Right ventricle myocardium inferior (tissue), 1 donor: ENCODE results near the gene RBM17. TPM values are rescaled to one million over a fixed set of nuclear protein-coding genes. Genes with fewer than 3 reads are reported as not detected.

Experiments used
- ATAC-seq: fragments of 200-7000 bp; cut with Tn5 transposase; one replicate; pipeline ENCODE4 v1.9.1; 2020; ENCODE audit warnings: mild to moderate bottlenecking, moderate library complexity
- DNase-seq: peaks from one replicate; pipeline ENCODE4 v3.0.0; 2021; ENCODE audit errors: missing footprints
- intact Hi-C: fragments of 100-400 bp; cut with DNase I; formaldehyde crosslinking; loops from one replicate; pipeline ENCODE4 v1.11.0; 2022
- total RNA-seq: library from RNA; stranded (reverse); fragmentation: NEBNext Ultra II Directional; extraction: Animal tissue kit (Norgen Biotek cat#: 25700); gene quantifications from one replicate; pipeline ENCODE4 v1.2.1, GENCODE V29; 2021
- donor health status: DM: no; HTN: yes; CAD: no; lungs with severe emphysema.

RBM17 gene
- total RNA-seq, 1 donor from 2014 or later, result 65.7 TPM

DNA sequence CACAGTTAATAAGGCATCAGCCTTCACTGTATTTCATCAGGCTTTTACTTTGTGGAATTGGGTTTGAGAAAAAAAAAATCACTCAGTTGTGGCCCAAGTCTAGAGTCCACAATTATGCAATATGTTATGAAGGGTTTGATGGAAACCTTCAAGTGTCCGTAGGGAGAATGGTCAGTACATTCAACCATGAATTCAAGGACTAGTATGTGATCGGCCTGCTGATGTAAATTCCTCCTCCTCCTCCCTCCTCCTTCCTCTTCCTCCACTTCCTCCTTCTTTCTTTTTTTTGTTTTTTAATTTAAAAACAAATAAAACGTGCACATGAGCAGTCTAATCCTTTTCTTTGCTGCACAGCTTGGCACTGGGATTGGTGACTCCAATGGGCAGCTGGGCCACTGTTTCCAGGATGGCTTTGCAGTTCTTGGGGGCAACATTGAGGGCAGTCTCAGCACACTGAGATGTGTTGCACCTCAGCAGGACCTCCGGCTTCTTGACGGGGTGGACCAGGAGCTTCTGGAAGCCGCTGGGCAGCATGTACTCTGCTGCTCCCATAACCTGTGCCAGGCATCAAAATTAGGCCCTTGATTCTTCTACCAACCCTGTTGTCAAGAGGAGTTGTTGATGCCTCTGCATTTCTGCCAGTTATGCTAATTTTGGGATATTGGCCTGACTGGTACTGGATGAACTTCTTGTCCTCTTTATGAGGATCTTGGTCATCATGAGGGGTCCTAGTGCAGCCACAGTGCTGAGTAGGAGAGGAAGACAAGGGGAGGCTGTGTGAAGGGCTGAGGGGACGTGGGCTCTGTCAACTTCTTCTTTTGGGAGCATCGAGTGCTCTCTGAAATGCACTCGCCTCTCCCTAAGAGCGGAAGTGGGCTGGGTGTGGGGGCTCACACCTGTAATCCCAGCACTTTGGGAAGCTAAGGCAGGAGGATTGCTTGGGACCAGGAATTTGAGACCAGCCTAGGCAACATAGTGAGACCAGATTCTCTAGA, 17.4 kb upstream of the RBM17 start:
- DNase-seq (no peak), ATAC-seq (peak; percentile 72)
- intact Hi-C loops, result loop anchor here (5.0 kb wide), 1 partner anchor 54 kb away; no protein-coding TSS in a partner anchor

DNA sequence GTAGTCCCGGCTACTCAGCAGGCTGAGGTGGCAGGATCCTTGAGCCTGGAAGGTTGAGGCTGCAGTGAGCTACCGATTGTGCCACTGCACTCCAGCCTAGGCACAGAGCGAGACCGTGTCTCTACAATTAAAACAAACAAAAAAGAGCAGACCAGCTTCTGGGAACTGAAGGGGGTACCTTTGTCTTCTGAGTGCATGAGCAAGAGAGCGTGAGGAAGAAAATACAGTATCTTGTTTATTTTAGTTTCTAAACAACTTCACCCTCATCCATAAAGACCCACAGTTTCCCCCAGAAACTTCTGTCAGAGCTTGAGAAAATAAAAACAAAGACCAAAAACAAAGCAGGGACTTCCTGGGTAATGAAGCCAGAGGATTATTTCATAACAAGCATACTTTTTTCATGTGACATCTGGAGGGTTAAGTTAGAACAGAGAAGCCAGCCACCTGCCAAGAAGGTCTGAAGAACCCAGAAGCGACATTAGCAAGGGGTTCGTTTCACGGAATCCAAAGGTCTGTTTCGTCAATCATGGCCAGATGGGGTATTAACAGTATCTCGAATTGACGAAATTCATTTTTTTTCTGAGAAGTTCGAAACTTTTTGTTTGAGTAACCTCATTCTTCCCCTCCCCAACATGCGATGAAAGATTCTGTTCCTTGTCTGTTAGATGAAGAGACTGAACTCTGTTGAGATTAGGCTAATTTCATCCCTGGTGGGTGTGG, 16.5 kb upstream of the RBM17 start:
- DNase-seq, result no peak
- ATAC-seq, result peak; percentile 72
- intact Hi-C loops, result loop anchor here (5.0 kb wide), 1 partner anchor 55 kb away; no protein-coding TSS in a partner anchor

DNA sequence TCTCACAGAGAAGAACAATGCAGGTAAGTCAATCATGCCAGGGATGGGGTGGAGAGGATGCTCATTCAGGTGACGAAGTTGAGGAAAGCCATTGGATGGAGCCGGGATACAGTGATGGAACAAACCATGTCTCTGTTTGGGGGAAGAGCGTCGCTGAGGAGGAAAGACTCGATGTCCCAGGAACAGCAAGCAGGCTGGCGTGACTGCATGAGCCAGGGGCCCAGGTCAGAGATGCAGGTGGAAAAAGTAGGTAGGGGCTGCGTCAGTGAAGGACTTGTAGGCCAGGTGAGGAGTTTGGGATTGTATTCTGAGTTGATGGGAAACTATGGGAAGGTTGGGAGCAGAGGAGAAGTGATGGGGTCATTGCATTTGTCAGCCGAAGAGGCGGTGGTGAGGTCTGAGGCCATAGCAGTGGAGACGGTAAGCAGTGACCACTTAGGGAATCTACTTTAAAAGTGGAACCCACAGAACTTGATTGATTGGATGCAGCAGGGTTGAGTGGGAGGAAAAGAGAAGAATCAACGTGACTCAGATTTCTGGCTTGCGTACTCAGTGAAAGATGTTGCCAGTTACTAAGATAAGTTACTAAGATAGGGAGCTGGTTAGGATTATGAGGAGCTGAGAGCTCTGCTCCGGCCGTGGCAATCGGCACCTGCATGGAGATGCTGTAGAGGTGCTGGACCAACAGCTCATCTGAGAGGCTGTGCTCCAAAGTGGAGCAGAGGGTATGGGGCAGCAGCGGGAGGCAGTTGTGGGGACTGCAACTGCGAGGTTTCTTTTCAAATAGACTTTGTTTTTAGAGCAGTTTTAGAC, 14.1 kb upstream of the RBM17 start:
- intact Hi-C loops, result loop anchor here (5.0 kb wide), 1 partner anchor 57 kb away; no protein-coding TSS in a partner anchor
- peak; percentile 13 for ATAC-seq
- DNase-seq, result no peak

DNA sequence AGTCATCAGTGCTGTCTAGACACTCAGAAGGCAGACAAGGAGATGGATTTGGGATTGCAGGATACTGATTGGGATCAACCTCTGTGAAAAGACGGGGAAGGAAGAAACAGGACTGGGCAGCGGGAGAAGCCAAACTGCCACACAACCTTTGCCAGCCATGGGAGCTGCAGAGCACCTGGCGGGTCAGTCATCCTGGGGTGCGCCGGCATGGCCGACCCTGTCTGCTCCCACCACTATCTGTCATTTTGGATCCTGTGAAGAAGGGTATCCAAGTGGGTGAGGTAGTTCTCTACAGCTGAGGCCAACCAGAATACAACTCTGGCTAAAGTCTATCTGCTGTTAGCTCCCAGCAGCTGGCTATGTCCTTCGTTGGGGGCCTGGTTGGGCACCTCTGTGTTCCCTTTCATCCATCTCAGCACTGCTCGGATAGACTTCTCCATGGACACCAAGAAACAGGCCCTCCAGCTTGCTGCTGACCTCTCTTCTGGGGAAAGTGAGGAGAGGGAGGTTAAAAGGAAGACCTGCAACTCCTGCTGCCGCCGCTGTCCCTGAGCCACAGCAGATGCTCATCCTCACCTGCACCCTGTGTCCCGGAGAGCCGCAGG, 11.7 kb upstream of the RBM17 start:
- no peak for ATAC-seq
- intact Hi-C loops, result no loop called here
- DNase-seq, result no peak

DNA sequence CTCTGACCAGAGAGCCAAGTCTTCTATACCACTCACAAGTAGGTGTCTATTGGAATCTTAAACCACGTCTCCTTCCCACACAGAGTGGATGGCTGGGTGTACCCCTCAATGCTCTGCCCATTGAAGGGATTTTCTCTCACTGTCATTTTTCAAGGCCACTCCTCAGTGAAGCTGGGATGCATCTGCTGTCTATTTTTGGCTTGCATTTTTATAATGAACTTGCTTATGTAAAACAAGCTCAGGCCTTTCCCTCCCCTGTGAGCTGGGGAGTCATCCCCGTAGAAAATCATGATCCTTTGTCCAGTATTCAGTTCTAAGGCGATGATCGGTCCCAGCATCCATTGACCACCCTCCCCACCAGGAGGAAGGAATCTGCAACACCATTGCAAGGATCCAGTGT, 9.8 kb upstream of the RBM17 start:
- no peak for ATAC-seq
- no peak for DNase-seq
- intact Hi-C loops, result no loop called here

DNA sequence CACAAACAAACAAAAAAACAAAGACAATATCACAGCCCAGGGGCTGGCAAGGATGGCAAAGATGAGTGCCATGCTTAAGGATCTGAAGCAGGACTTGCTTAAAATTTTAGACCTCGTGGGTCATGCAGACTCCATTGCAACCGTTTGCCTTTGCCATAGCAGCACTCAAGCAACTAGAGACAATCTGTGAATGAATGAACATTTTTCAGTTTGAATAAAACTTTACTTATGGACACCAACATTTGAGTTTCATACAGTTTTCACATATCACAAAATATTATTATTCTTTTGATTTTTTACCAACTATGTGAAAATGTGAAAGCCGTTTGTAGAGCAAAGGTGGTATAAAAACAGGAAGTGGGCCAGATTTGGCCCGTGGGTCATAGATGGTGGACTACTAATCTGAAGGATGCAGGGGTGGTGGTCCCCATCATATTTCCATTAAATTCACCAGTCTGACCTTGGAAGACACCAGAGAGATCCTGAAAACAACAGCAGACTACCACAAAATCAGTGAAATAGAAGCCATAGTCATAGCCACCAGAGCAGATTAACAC, 8.3 kb upstream of the RBM17 start:
- intact Hi-C loops, result loop anchor here (10.0 kb wide), 2 partner anchors 106 to 136 kb away; partner anchors contain the start of gene IL15RA
- no peak for DNase-seq
- no peak for ATAC-seq

DNA sequence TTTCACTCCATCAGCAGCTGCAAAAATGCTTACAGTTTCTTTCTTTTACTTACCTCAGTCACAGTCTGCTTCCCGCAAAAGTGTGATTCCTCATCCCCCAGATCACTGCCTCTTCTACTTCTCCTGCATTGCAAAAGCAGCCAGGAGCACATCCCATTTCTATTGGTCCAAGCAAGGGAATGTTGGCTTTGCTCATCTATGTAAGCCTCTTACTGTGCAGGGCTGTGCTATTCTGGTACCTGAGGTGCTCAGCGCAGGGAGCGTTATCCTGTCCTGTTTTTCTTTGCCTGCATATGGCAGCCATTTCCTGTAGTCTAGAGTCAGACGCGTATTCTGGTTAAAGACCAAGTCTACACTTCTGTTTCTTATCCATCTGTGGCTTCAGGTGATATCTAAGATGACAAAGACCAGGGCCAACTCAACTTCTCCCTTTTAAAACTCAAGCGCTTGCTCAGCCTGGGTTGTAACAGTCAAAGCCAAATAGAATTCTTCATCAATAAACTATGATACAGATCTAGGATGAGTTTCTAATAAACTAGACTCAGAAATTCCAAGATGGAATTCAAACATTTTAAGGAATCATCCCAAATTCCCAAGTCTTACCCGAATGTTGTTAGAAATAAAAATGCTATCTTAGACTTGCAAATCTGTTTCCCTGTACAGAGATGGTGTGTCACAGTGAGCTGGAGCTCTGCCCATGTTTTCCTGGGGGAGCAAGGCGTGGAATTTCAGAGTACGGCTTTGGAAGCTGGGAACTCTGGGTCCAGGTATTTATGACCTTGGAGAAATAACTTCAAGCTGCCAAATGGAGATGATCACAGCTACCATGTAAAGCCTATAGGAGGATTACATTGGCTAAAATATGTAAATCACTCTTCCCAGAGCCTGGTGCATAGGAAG, 6.1 kb upstream of the RBM17 start:
- DNase-seq (no peak), ATAC-seq (peak; percentile 35)
- intact Hi-C loops, result loop anchor here (10.0 kb wide), 2 partner anchors 108 to 138 kb away; partner anchors contain the start of gene IL15RA

DNA sequence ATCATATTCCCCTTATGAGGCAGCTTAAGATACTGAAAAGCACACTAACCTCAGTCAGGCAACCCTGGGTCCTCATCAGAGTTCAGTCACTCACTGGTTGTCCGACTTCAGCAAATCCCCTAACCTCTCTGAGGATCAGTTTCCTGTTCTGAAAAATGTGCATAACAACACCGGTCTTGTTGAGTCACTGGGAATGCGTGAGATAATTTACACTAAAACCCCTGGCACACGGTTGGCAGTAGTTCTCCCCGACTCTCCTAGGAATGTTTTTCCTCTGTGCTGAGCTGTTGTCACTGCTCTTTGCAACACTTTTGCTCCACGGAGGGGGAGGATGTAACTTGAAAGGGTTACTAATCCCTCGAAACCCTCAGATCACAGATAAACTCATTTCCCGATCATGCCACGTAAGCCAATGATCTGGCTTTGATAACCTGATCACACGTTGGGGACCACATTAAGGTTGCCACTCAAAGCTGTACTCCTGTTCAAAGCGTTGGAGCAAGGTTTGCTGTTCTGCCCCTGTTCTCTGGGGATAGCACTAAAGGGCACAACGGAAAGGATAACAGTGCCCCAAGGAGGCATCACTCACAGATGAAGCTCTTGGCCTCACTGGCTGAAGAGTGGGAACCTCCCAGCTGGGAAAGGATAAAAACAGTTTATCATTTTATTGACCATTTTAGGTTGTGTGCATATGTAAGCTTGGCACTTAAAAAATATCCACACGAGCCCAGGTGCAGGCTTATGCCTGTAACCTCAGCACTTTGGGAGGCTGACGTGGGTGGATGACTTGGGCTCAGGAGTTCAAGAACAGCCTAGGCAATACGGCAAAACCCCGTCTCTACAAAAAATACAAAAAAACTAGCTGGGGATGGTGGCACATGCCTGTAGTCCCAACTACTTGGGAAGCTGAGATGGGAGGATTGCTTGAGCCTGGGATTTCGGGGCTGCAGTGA, 5.0 kb upstream of the RBM17 start:
- DNase-seq (no peak), ATAC-seq (peak; percentile 3)
- intact Hi-C loops, result loop anchor here (10.0 kb wide), 2 partner anchors 109 to 139 kb away; partner anchors contain the start of gene IL15RA

DNA sequence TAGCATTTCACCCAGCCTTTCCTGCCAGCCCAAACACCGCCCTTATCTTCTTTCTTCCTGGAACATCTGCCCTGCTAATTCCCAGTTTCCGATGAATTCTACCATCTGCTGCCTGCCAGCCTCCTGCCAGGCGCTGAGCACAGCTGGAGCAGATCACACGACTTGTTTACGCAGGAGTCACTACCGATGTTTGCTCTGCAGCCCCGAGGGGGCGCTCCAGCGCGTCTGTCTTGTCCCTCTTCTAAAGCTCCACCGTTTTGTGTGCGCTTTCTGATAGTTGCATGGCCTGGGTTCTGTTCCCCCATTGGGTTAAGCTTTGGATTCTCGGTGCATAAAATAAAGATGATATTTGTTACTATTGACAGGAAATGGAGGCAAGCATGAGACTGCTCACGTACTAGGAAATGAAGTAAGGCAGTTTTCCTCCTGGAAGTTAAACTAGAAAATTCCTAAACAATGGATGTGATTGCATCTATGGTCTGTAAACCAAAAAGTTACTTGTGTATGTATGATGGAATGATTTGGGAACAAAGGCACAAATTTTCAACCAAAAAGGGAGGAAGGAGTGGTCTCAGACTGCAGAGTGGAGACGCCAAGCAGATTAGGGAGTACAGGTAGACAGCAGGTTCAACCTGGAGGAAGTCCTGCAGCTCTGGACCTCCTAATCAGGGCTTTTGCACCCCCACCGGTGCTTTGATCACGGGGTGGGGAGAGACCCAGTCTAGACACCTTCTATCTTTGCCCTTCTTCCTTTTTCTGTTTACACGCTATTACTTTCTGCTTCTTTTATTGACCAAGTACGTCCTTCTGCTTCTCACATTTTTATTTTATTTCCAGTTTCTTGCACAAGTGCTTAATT, 2.2 kb upstream of the RBM17 start:
- peak; percentile 96 for DNase-seq
- ATAC-seq, result peak; percentile 78
- intact Hi-C loops, result loop anchor here (2.0 to 10.0 kb wide), 3 partner anchors 30 to 142 kb away; partner anchors contain the start of gene IL15RA

DNA sequence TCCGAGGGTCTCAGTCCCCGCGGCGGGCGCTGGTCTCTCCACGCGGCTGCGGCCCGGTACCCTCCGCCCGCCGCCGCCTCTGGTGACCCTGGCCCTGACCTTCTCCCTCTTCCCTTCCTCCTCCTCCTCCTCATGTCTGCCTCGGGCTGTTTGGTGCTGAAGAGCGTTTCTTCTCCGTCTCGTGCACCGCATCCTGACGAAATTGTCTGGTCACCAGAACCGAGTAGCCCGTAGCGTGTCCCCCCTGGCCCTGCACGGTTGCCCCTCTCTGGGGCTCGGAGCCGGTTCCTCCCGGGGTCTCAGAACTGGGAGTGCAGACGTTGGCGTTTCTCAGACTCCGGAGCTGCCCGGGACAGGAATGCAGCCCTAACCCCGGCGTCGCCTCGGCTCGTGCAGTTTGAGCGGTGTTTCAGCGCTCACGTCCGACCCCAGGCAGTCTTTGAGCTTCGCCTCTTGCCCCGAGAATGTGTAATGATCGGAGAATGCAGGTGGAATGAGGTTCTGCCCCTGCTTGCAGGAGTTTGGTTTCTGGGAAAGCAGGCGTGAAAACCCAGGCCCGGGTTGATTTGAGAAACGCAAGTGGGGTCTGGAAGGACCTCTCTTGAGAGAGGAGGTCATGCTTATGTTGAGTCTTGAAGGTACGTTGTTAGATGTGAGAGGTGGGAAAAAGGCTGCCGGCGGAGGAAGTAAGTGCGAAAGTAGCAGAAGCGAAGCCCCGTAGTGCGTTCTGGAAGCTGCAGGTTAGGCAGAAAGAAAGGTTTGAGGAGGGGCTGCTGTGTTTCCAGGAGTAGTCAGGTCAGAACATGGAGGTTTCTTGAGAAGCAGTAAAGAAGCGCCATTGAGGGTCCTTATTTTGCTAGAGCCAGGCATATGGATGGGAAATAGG, 743 bp downstream of the RBM17 start:
- peak; percentile 55 for DNase-seq
- ATAC-seq, result no peak
- intact Hi-C loops, result loop anchor here (2.0 to 10.0 kb wide), 5 partner anchors 75 to 311 kb away; partner anchors contain the start of gene IL15RA

DNA sequence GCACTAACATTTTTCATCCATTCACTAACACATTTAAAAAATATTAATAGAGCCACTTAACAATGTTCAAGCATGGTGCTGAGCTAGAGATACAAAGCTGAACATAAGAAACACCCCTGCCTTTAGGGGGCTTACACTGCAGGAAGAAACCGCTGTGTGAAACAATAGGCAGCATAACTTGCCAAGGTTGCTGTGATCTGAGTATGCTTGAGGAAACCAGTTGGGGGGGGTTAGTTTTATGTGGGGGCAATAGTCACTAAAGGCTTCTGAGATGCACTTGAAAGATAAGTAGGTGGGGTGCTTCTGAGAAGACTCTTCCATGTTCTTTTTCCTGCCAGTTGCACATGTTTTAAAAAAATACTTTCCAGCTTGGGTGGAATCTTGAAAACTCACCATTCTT, 2.8 kb downstream of the RBM17 start:
- DNase-seq, result no peak
- intact Hi-C loops, result no loop called here
- ATAC-seq, result no peak

DNA sequence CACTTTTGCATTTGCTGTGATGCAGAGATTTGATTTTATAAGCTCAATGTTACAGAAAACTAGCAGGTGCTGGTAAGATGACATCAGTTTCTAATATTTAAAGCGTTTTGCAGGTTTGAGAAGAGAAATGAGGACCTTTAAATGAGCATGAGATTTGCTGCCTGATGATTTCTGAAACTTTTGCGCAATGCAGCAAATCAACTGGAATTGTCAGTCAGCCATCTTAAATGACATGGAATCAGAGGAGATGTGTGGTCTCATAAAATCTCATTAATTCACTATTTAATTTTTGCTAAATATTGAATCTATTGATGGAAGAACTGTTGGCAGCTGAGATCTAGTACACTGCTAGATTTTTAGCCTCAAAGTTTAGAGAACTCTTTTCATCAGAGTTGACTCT, 3.9 kb downstream of the RBM17 start:
- no peak for ATAC-seq
- DNase-seq, result no peak
- intact Hi-C loops, result no loop called here

DNA sequence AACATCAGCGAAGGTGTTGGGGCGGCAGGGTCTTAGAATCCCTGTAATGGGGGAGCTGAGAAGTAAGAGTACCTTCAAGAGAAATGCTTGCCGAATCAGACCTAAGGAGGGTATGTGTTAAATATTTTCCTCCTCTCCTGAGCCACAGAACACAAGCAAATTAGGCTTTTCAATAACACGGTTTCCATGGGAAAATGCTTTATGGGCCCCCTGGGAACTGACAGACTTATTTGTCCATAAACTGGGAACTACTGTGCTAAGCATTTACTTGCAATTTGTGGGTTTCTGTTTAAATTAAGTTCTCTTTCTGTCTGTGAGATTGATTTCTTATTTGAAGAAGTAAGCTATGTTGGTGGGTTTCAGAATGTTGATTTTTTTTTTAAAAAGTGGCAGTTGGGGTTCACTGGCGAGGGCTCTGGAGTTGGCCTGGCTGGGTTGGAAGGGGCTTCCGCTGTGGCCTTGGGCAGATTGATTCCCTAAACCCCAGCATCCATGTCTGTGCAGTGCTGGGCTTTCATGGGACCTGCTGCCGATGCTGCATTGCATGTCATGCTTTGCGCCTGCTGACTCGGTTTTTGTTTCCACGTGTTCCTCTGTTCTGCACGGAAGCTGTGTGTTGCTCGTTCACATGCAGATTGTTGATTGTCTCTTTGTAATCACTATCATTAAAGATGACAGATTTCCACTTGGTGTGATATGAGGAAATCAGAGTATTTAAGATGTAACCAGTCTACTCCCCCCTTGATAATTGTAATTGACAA, 7.2 kb downstream of the RBM17 start:
- intact Hi-C loops, result no loop called here
- DNase-seq (no peak), ATAC-seq (no peak)
